SJCRH30 (cell line): ENCODE data around the gene CBFA2T2. TPM values are rescaled to one million over a fixed set of nuclear protein-coding genes. Genes with fewer than 3 reads are reported as not detected.
"Not testable (repeated sequence)": the region's sequence is repeated elsewhere in the genome, so short reads cannot be mapped to it uniquely, and the experiment has no call there.

Source experiments
- DNase-seq, 2 experiments: peaks; one replicate each; pipeline ENCODE4 v3.0.0-alpha.2; 2015 to 2020
- H3K27ac ChIP-seq: fragments of 250-450 bp; sonication (Bioruptor Pico); 2 replicates; pipeline ENCODE4 v1.5.1; 2020; ENCODE audit warnings: mild to moderate bottlenecking, moderate library complexity
- H3K27me3 ChIP-seq: fragments of 250-450 bp; sonication (Bioruptor Pico); 2 replicates; pipeline ENCODE4 v1.5.1; 2020; ENCODE audit warnings: mild to moderate bottlenecking, moderate library complexity
- H3K36me3 ChIP-seq: fragments of 250-450 bp; sonication (Bioruptor Pico); 2 replicates; pipeline ENCODE4 v1.5.1; 2020; ENCODE audit warnings: mild to moderate bottlenecking, moderate library complexity
- H3K4me1 ChIP-seq: fragments of 250-450 bp; sonication (Bioruptor Pico); 2 replicates; pipeline ENCODE4 v1.5.1; 2020; ENCODE audit warnings: mild to moderate bottlenecking, moderate library complexity
- H3K4me3 ChIP-seq: fragments of 250-450 bp; sonication (Bioruptor Pico); 2 replicates; pipeline ENCODE4 v1.5.1; 2020; ENCODE audit warnings: mild to moderate bottlenecking, moderate library complexity
- H3K9me3 ChIP-seq: fragments of 250-450 bp; sonication (Bioruptor Pico); replicated peaks from 2 replicates; pipeline ENCODE4 v1.5.1; 2020; ENCODE audit warnings: mild to moderate bottlenecking, moderate library complexity
- total RNA-seq: library from RNA; depleted of rRNA; stranded (reverse); fragments of >200 nt; shearing (Covaris generic); gene quantifications from 2 replicates; pipeline ENCODE4 v1.2.3, GENCODE V29; 2014

The CBFA2T2 gene
- total RNA-seq, 1 experiment from 2014 or later = 14.9 TPM

DNA sequence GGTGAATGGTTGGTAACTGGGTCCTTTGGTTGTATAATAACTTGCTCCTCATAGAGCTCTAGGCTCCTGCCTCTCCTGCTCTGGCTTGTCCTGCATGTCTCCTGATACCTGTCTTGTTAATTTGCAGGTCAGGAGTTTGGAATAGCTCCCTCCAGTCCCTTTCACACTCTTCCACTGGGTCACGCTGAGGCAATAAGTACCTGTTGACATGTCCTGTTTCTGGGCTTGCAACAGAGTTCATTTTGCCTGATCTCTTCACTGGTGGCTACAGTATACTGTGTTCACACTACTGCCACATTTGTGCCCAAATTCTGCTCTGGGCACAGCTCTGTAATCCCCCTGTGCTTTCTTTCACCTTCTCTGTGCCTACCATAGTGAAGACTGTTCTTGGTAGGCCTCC lies 146.9 kb downstream of the CBFA2T2 start:
- Histone ChIP-seq H3K4me3 (no peak overlapping the region), H3K27me3 (no peaks in the 10 kb centered on the region), H3K36me3 (peaks cover 17% of the 10 kb centered on the region; the same call in 1 of the 2 replicates), H3K27ac (no peak overlapping the region), H3K9me3 (no peaks in the 10 kb centered on the region), H3K4me1 (peaks cover 13% of the 10 kb centered on the region)
- DNase-seq = no peak

DNA sequence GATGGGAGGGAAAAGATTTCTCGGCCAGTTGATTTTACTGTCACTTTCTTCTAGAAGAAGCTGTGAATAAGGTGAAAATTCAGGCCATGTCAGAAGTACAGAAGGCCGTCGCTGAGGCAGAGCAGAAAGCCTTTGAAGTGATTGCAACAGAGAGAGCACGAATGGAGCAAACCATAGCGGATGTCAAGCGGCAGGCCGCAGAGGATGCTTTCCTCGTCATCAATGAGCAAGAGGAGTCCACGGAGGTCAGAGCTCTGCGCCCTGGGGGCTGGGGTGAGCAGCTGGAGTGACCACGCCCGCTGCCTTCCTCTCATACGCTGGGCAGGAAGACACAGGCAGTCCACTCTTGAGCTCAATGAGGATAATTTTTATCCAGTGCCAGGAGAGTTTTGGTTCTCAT lies 150.4 kb downstream of the CBFA2T2 start:
- no peak overlapping the region for H3K4me3 ChIP-seq
- DNase-seq = no peak
- no peaks in the 10 kb centered on the region for H3K27me3 ChIP-seq
- no peak overlapping the region for H3K27ac ChIP-seq
- no peaks in the 10 kb centered on the region for H3K9me3 ChIP-seq
- H3K36me3 ChIP-seq = peaks cover 17% of the 10 kb centered on the region
- H3K4me1 ChIP-seq = peaks cover 6% of the 10 kb centered on the region

DNA sequence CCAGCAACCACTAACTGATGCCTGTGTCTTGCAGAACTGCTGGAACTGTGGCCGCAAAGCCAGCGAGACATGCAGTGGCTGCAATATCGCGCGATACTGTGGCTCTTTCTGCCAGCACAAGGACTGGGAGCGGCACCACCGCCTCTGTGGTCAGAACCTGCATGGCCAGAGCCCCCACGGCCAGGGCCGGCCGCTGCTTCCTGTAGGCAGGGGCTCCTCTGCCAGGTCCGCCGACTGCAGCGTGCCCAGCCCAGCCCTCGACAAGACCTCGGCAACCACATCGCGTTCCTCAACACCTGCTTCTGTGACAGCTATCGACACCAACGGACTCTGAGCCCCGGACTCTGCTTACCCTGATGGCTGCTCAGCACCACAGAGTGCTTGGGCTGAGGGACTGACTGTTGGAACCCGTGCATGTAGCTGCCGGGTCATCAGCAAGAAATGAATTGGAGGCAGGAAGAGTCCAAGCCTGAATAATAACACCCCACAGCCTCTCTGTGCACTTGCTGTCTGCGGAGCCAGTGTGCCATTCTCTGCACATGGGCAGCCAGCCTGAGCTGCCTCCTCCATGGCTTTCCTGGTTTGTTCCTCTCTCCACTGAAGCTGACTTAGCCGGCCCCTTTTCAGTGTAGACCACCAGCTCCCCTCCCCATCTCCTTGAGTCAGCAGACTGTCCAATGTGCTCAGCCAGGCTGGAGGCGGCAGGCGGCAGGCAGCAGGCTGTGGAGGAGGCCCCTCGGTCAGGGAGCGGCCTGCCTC lies 154.6 kb downstream of the CBFA2T2 start:
- H3K27ac ChIP-seq = no peak overlapping the region
- no peak overlapping the region for H3K4me3 ChIP-seq
- no peaks in the 10 kb centered on the region for H3K9me3 ChIP-seq
- no peaks in the 10 kb centered on the region; the same call in none of the 2 replicates for H3K36me3 ChIP-seq
- DNase-seq = no peak
- H3K27me3 ChIP-seq = no peaks in the 10 kb centered on the region
- no peaks in the 10 kb centered on the region for H3K4me1 ChIP-seq

DNA sequence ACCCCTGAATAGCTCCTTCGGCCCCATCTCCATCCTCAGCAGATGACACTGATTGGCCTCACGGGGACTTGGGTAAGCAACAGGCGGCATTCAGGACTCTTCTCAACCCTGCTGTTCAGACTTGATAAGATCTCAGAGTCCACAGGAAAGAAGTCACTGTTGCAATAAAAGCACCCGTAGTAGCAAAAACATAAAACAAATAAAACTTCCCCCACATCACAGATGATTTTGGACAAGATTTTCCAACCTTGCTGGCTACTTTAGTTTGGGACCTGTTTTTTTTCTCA lies 155.1 kb downstream of the CBFA2T2 start:
- Histone ChIP-seq H3K4me3 (no peak overlapping the region), H3K4me1 (no peaks in the 10 kb centered on the region), H3K9me3 (no peaks in the 10 kb centered on the region), H3K27me3 (no peaks in the 10 kb centered on the region), H3K27ac (no peak overlapping the region), H3K36me3 (no peaks in the 10 kb centered on the region; the same call in none of the 2 replicates)
- DNase-seq = no peak

DNA sequence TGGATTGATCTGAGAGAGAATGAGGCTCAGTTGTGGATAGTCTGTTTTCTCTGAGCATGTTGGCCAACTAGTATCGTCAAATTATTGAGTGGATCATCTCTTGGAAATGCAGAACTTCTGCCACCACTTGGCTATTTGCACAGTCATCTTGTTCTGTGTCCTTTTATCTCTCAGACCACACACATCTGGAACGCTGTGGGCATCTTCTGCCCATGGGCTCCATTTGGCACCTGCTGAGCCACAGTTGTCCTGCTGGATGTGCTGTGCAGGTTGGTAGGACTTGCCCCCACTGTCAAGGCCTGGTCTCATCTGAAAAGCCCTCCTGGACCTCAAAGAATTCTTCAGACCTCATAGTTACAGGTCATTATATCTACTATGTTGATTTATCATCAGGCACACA lies 155.5 kb downstream of the CBFA2T2 start:
- DNase-seq = no peak
- H3K4me1 ChIP-seq = no peaks in the 10 kb centered on the region
- H3K36me3 ChIP-seq = no peaks in the 10 kb centered on the region; the same call in none of the 2 replicates
- no peak overlapping the region for H3K4me3 ChIP-seq
- H3K9me3 ChIP-seq = no peaks in the 10 kb centered on the region
- H3K27me3 ChIP-seq = no peaks in the 10 kb centered on the region
- no peak overlapping the region for H3K27ac ChIP-seq

DNA sequence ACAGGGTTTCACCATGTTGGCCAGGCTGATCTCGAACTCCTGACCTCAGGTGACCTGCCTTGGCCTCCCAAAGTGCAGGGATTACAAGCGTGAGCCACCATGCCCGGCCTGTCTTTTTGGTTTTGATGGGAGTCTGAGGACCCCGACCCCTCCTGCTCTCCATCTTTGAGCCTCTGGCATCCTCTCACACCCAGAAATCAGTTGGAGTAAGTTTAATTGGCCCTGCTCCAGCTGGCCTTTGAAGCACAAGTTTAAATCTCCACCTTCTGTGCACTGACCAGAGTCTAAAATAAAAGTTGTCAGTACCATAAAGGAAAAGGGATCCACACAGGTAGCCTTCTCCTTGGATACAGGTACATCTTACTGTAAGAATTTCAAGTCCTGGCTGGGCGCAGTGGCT lies 156.3 kb downstream of the CBFA2T2 start:
- Histone ChIP-seq H3K27ac (no peak overlapping the region), H3K4me1 (no peaks in the 10 kb centered on the region), H3K36me3 (no peaks in the 10 kb centered on the region; the same call in none of the 2 replicates), H3K27me3 (no peaks in the 10 kb centered on the region), H3K4me3 (no peak overlapping the region), H3K9me3 (no peaks in the 10 kb centered on the region)
- DNase-seq = no peak

DNA sequence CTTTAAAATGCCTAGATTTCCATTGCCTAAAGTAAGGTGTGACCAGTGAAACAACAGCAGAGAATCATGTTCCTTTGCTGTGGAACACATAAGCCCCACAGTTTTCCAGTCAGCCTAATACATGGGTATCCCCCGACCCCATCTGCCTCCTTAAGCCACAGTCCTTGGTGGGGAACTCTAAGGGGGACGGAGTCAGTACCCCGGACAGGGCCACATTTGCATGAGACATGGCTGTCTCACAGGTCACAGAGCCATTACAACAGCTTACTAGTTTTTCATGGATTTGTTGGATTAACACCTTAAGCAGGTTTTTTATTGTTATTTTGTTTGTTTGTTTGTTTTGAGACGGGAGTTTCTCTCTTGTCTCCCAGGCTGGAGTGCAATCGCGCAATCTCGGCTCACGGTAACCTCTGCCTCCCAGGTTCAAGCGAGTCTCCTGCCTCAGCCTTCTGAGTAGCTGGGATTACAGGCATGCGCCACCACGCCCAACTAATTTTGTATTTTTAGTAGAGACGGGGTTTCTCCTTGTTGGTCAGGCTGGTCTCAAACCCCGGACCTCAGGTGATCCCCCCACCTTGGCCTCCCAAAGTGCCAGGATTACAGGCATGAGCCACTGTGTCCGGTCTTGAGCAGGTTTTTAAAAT lies 157.2 kb downstream of the CBFA2T2 start:
- not testable (repeated sequence) for H3K27me3 ChIP-seq, H3K36me3 ChIP-seq, H3K27ac ChIP-seq, DNase-seq, H3K9me3 ChIP-seq, H3K4me1 ChIP-seq, H3K4me3 ChIP-seq

DNA sequence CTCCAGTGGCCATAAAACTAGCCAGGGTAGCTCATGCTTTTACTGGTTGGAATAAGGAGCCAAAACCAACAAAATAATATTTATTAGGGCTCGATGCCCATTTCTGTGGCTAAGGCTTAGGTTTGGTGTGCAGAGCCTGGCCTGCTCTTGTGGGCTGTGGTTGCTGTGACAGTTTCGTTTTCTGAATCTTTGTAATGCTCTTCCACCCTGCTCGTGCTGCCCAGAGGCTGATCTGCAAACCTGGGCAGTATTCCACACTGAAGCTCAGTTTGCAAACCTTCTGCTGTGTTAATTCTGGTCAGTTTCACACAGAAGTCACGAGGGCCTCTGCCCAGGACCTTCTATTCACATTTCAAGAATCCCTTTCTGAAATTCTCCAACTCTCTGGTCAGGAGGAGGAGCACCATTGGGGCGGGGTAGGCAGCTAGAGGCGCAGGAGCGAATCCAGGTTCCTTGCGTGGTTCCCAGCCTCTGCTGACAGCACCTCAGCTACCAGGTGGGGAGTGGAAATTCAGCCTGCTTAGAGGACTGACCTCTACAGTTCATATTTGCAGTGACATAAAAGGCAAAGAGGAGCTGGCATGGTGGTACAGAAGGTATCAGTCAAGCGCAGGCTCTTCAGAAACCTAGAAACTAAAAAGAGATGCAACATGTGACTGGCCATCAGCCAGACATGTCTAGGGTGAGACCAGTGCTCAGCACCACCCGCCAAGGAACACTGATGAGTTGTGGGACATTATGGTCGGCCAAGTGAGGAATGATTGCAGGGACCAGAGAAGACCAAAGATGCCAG lies 157.9 kb downstream of the CBFA2T2 start:
- Histone ChIP-seq H3K9me3 (no peaks in the 10 kb centered on the region), H3K4me1 (no peaks in the 10 kb centered on the region), H3K4me3 (no peak overlapping the region), H3K27me3 (no peaks in the 10 kb centered on the region), H3K27ac (no peak overlapping the region), H3K36me3 (no peaks in the 10 kb centered on the region; the same call in none of the 2 replicates)
- no peak for DNase-seq

DNA sequence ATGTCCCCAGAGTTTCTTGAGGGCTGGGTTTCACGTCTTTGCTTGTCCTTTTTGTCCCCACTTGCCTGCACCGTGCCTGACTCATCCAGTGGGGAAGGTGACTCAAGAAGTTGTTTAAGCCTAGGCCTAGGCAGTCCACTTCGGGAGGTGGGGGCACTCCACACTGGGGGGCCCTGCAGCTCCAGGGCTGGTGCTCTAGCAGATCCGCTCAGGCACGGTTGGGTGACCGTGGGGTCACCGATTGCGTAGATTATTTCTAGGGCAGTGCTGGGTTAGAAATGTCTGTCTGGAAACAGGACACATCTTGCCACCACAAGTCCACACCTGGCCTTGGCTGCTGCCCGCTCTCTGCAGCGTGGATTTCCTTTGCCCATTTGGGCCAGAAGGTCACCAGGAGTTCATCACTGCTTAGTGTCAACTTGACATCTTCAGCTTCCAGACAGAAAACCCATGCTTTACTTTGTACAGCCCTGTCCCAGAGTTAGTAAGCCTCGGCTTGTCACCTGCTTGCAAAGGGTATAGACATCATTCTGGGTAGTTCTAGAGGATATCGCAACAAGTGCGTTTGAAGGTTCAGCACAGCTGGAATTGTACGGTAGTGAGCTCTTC lies 158.6 kb downstream of the CBFA2T2 start:
- DNase-seq = no peak
- no peak overlapping the region for H3K27ac ChIP-seq

DNA sequence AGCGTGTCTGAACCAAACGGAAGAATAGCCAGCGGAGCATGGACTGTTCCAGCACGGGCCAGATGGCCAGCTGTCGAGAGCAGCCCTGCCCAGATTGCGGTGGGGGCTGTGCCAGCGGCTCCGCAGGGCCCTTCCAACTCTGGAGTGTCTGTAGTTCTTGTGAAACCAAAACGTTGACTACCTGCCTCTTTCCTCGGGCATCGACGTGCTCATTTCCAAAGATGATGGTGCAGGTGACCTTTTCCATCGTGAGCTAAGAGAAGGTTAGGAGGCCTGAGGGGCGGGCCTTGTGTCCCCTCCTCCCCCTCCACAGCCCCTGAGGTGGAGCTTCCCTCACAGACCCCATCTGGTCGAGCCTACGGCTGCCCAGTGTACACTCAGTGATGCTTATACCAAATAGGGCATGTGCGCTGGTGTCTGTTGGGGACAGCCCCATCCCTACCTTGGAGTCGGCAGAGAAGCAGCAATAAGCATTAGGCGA lies 159.3 kb downstream of the CBFA2T2 start:
- Histone ChIP-seq H3K27ac (no peak overlapping the region), H3K9me3 (no peaks in the 10 kb centered on the region), H3K4me3 (no peak overlapping the region), H3K36me3 (no peaks in the 10 kb centered on the region; the same call in none of the 2 replicates), H3K27me3 (no peaks in the 10 kb centered on the region), H3K4me1 (no peaks in the 10 kb centered on the region)
- DNase-seq = peak in 1 of 2 experiments; percentile 15

More for the DNA sequence above, 158.6 kb downstream of the CBFA2T2 start:
- no peaks in the 10 kb centered on the region for H3K4me1 ChIP-seq
- H3K9me3 ChIP-seq = no peaks in the 10 kb centered on the region
- no peaks in the 10 kb centered on the region for H3K27me3 ChIP-seq
- H3K36me3 ChIP-seq = no peaks in the 10 kb centered on the region; the same call in none of the 2 replicates
- no peak overlapping the region for H3K4me3 ChIP-seq

DNA sequence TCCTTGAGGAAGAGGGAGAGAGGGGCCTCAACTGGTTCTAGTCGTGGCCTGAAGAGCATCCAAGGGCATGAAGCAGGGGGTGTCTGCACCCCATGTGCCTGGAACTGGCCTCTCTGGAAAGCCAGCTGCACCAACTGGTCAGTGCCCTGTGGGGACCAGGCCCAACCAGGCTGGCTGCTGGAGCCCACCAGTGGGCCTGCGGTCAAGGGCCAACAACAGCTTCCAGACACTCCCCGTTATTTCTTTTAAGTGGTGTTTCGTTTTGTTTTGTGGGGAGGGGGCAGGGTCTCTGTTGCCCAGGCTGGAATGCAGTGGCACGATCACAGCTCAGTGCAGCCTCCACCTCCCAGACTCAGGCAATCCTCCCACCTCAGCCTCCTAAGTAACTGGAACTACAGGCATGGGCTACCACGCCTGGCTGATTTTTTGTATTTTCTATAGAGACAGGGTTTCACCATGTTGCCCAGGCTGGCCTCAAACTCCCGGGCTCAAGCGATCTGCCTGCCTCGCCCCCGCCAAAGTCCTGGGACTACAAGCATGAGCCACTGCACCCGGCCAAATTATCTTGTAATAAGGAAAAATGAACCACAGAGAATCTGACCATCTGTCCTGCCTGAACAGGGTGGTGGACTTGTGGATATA lies 160.3 kb downstream of the CBFA2T2 start:
- no peaks in the 10 kb centered on the region for H3K4me1 ChIP-seq
- no peak overlapping the region for H3K27ac ChIP-seq
- DNase-seq = peak in 1 of 2 experiments; percentile 7
- H3K9me3 ChIP-seq = no peaks in the 10 kb centered on the region
- H3K27me3 ChIP-seq = no peaks in the 10 kb centered on the region
- H3K4me3 ChIP-seq = no peak overlapping the region
- no peaks in the 10 kb centered on the region; the same call in none of the 2 replicates for H3K36me3 ChIP-seq

DNA sequence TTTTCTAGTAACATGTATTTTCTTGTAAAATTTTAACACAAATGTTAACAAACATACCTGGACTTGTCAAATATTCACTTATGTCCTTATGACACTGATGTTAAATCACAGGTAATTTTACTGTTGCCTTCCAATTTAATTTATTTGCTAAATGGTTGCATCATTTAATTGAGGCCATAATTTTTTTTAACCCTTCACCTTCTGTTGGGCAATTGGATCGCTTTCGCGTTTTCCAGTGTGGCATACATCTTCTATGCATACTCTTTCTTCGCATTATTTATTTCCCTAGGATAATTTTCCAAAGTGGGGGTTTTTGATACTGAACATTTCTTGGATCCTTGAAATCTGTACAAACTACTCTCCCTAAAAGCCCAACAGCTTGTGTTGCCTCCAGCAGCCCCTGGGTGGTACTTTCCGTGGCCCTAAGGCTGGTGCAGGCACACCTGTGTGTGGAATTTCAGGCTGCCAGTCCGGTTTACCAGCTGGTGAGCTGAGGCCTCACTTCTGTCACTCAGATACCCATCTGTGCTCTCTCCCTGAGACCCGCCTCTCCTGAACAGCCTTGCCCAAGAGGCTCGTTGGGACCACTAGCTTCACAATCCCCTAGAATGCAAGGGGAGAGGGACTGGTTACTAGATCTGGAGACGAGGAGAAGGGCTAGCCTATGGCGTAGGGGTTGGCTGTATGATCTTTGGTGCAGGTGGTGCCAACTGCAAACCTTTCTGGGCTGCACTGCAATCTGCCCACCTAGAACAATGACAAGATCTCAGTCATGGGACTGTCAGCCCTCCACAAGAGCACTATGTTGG lies 161.1 kb downstream of the CBFA2T2 start:
- DNase-seq = peak in 1 of 2 experiments; percentile 15
- Histone ChIP-seq H3K27ac (no peak overlapping the region), H3K9me3 (no peaks in the 10 kb centered on the region), H3K36me3 (no peaks in the 10 kb centered on the region), H3K4me3 (no peak overlapping the region), H3K27me3 (no peaks in the 10 kb centered on the region), H3K4me1 (no peaks in the 10 kb centered on the region)

DNA sequence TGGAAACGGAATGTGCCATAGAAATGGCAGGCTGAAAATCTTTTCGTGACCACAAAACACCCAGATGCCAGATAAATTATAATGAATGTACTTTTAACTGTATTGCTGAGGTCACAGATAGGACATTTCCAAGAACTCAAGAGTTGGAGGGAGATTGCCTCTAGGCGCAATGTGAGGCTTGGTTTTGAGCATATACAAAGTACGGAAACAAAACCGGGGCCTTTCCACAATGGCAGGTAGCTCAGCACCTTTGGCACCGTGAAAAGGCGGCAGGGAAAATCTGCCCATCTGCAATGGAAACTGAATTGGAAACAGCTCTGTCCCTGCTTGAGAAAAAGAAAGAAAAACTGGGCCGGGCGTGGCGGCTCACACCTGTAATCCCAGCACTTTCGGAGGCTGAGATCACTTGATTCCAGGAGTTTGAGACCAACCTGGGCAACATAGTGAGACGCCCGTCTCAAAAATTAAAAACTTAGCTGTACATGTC lies 161.7 kb downstream of the CBFA2T2 start:
- Histone ChIP-seq H3K4me1 (no peaks in the 10 kb centered on the region), H3K27me3 (no peaks in the 10 kb centered on the region)

More for the DNA sequence above, 161.7 kb downstream of the CBFA2T2 start:
- Histone ChIP-seq H3K36me3 (no peaks in the 10 kb centered on the region), H3K27ac (no peak overlapping the region), H3K9me3 (no peaks in the 10 kb centered on the region), H3K4me3 (no peak overlapping the region)
- peak in 1 of 2 experiments; percentile 4 for DNase-seq
